HepG2 (cell line): ENCODE results near the gene SEMA3E. TPM values are rescaled to one million over a fixed set of nuclear protein-coding genes. Genes with fewer than 3 reads are reported as not detected.

ENCODE experiments used
- ATAC-seq: fragments of 200-7000 bp; cut with Tn5 transposase; 3 replicates; pipeline ENCODE4 v1.9.1; 2020; ENCODE audit warnings: mild to moderate bottlenecking, moderate library complexity
- BruUV-seq: library from RNA; stranded (reverse); fragments of 400-500 nt; replicated peaks from 2 replicates; lab custom pipeline; 2021; lab: Mats Ljungman, UMichigan
- CTCF ChIA-PET: fragments of 300-600 bp; formaldehyde crosslinking; extraction: SDS; loops from one replicate; lab custom pipeline; 2021; ENCODE audit warnings: low total read pairs, inconsistent platforms, low intra/inter-chr PET ratio; lab: Yijun Ruan, JAX
- POLR2A ChIA-PET: fragments of 350-600 bp; sonication (Branson Sonifier 250); formaldehyde crosslinking; loops from one replicate; lab custom pipeline; 2020; ENCODE audit warnings: antibody characterized with exemption, inconsistent platforms; lab: Yijun Ruan, JAX
- DNase-seq: peaks from one replicate; pipeline ENCODE4 v3.0.0-alpha.2; 2015; ENCODE audit warnings: low spot score
- FAIRE-seq: peaks from 3 replicates; lab custom pipeline; 2011; peaks lifted over from hg19 to GRCh38; lab: Jason Lieb, UNC
- H2AFZ ChIP-seq: one replicate; pipeline ENCODE4 v1.6.1; 2011; ENCODE audit warnings: low read length, inconsistent platforms
- H3K27ac ChIP-seq: fragments of 300-600 bp; 3 replicates; pipeline ENCODE4 v1.8.0; 2011; ENCODE audit warnings: mixed run types, mild to moderate bottlenecking, mixed read lengths, low read length, inconsistent platforms; ENCODE audit not compliant: insufficient read depth; ENCODE audit errors: extremely low read length
- H3K27me3 ChIP-seq, 2 experiments: fragments of 200-600 bp in 1 of 2; 2 replicates in 1 of 2; 3 replicates in 1 of 2; pipeline versions ENCODE4 v1.6.0 to v1.8.0; 2011; ENCODE audit warnings: low read length in 2 of 2, mild to moderate bottlenecking in 2 of 2, moderate library complexity in 2 of 2, inconsistent platforms in 1 of 2; ENCODE audit not compliant: insufficient read depth in 2 of 2, control insufficient read depth in 1 of 2
- H3K36me3 ChIP-seq, 2 experiments: fragments of 200-600 bp in 1 of 2; replicated peaks in 1 of 2; 2 replicates in 1 of 2; 3 replicates in 1 of 2; pipeline versions ENCODE4 v1.5.1 to v1.8.0; 2011; ENCODE audit warnings: low read length in 2 of 2, inconsistent platforms in 1 of 2; ENCODE audit not compliant: insufficient read depth in 2 of 2, control insufficient read depth in 1 of 2
- H3K4me1 ChIP-seq: 2 replicates; pipeline ENCODE4 v1.5.1; 2012; ENCODE audit warnings: low read length, inconsistent platforms; ENCODE audit not compliant: insufficient read depth
- H3K4me2 ChIP-seq: 2 replicates; pipeline ENCODE4 v1.6.0; 2011; ENCODE audit warnings: low read depth, low read length, inconsistent platforms
- H3K4me3 ChIP-seq, 3 experiments: fragments of 200-600 bp in 1 of 3; sonication (generic), shearing (Covaris generic) in 1 of 3; replicated peaks in 1 of 3; 2 replicates each; pipeline ENCODE4 v1.5.1; 2011 to 2016; ENCODE audit warnings: low read length in 3 of 3, inconsistent platforms in 2 of 3, low read depth in 2 of 3, mild to moderate bottlenecking in 2 of 3, control low read depth in 1 of 3, mixed read lengths in 1 of 3; ENCODE audit not compliant: insufficient read depth in 1 of 3
- H3K79me2 ChIP-seq: one replicate; pipeline ENCODE4 v1.6.1; 2011; ENCODE audit warnings: low read length, inconsistent platforms; ENCODE audit not compliant: insufficient read depth
- H3K9ac ChIP-seq: 2 replicates; pipeline ENCODE4 v1.6.0; 2011; ENCODE audit warnings: mild to moderate bottlenecking, low read depth, low read length, inconsistent platforms; ENCODE audit not compliant: insufficient read depth
- H3K9me3 ChIP-seq: 2 replicates; pipeline ENCODE4 v1.5.1; 2012; ENCODE audit warnings: mild to moderate bottlenecking, low read length
- H4K20me1 ChIP-seq: 2 replicates; pipeline ENCODE4 v1.6.0; 2011; ENCODE audit warnings: inconsistent platforms, mild to moderate bottlenecking, low read length, moderate library complexity; ENCODE audit not compliant: insufficient read depth
- HNF4A ChIP-seq: sonication (generic); formaldehyde crosslinking; IDR thresholded peaks from 2 replicates; pipeline ENCODE4 v1.4.0; 2020; ENCODE audit warnings: missing genetic modification reagents
- ZSCAN9 ChIP-seq: IDR thresholded peaks from 2 replicates; pipeline ENCODE4 v1.6.1; 2016; ENCODE audit warnings: borderline replicate concordance
- WGBS: methylation state at CpG from one replicate; pipeline ENCODE4 v1.1.6; 2017; ENCODE audit warnings: low lambda C conversion rate; 5-methylcytosine and 5-hydroxymethylcytosine counted together
- in situ Hi-C: cut with HindIII; loops from 2 replicates; pipeline ENCODE4 v1.10.0; 2017; ENCODE audit warnings: low pct_unique_long_range_greater_than_20kb; ENCODE audit not compliant: extremely low pct_ligation_motif_present
- intact Hi-C: fragments of 100-400 bp; cut with micrococcal nuclease; formaldehyde crosslinking; loops from one replicate; pipeline ENCODE4 v1.10.0; 2022; ENCODE audit not compliant: unreplicated experiment
- polyA plus RNA-seq, 8 experiments: library from polyadenylated mRNA; depleted of rRNA in 3 of 8; stranded (reverse) in 7 of 8; unstranded in 1 of 8; fragments of >200 nt; fragmentation: Illumina TruSeq in 4 of 8; extraction: Trizol in 4 of 8; gene quantifications; 2 replicates each; pipeline versions ENCODE4 v1.2.1 to v1.2.3, GENCODE V29; 2011 to 2016; ENCODE audit warnings: low read depth in 4 of 8, missing spikeins in 1 of 8, mixed read lengths in 1 of 8; ENCODE audit not compliant: insufficient read depth in 1 of 8
- total RNA-seq, 5 experiments: library from RNA; depleted of rRNA; stranded (reverse); fragments of >200 nt; fragmentation: Illumina TruSeq; extraction: Trizol; gene quantifications; 2 replicates each; pipeline ENCODE4 v1.2.3, GENCODE V29; 2016; ENCODE audit warnings: low read depth in 1 of 5
- TF ChIP-seq, protein P1 (sequence below): sonication (generic); formaldehyde crosslinking; IDR thresholded peaks from 2 replicates; pipeline ENCODE4 v1.4.0; 2020; ENCODE audit warnings: mild to moderate bottlenecking, missing genetic modification reagents, borderline replicate concordance
- TF ChIP-seq, protein P2 (sequence below): sonication (generic); formaldehyde crosslinking; IDR thresholded peaks from 2 replicates; pipeline ENCODE4 v1.8.0; 2022; ENCODE audit warnings: mild to moderate bottlenecking, missing genetic modification reagents, moderate library complexity
- TF ChIP-seq, protein P3 (sequence below): sonication (generic); formaldehyde crosslinking; IDR thresholded peaks from 2 replicates; pipeline ENCODE4 v1.4.0; 2020; ENCODE audit warnings: low read depth, missing genetic modification reagents

SEMA3E gene
- total and polyA plus RNA-seq, 2 of the 13 experiments (the other 11 are each of a cell fraction or from before 2014, with no cell fraction given): not detected

DNA sequence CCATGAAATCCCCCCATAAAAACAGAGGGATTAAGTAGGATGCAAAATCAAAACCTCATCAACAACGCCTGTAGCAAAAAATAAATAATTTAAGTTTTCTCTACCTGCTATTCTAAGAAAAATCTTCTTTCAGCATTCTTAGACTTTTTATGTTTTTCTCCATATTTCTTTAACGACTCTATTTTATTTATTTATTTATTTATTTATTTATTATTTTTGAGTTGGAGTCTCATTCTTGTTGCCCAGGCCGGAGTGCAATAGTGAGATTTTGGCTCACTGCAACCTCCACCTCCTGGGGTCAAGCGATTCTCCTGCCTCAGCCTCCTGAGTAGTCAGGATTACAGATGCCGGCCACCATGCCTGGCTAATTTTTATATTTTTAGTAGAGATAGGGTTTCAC, 192.5 kb downstream of the SEMA3E start (continued):
- TF ChIP-seq, protein P1, sequence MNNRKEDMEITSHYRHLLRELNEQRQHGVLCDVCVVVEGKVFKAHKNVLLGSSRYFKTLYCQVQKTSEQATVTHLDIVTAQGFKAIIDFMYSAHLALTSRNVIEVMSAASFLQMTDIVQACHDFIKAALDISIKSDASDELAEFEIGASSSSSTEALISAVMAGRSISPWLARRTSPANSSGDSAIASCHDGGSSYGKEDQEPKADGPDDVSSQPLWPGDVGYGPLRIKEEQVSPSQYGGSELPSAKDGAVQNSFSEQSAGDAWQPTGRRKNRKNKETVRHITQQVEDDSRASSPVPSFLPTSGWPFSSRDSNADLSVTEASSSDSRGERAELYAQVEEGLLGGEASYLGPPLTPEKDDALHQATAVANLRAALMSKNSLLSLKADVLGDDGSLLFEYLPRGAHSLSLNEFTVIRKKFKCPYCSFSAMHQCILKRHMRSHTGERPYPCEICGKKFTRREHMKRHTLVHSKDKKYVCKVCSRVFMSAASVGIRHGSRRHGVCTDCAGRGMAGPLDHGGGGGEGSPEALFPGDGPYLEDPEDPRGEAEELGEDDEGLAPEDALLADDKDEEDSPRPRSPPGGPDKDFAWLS (CRISPR knock-in tag): no peak
- TF ChIP-seq, protein P2, sequence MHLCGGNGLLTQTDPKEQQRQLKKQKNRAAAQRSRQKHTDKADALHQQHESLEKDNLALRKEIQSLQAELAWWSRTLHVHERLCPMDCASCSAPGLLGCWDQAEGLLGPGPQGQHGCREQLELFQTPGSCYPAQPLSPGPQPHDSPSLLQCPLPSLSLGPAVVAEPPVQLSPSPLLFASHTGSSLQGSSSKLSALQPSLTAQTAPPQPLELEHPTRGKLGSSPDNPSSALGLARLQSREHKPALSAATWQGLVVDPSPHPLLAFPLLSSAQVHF: no peak

DNA sequence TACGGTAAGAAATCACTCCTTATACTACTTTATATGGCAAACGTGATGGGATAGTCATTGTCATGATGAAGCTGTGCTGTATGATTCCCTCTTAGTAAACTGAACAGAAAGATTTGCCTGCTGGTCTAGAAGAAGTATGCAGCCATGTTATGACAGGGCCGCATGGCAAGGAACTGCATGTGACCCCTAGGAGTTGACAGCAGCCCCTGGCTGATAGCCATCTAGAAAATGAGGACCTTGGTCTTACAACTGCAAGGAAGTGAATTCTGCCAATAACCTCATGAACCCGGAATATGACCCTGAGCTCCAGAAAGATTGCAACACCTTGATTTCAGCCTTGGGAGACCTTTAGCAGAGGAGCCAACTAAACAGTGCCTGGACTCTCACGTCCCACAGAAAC, 193.3 kb downstream of the SEMA3E start:
- Histone ChIP-seq H3K27me3 (no peaks in the 10 kb centered on the region), H3K27ac (no peak overlapping the region)
- WGBS: 27% methylated on average over 4 of the region's 5 CpGs
- TF ChIP-seq HNF4A (CRISPR knock-in tag): peak; percentile 26; the same call in 1 of the 2 replicates
- TF ChIP-seq, protein P3, sequence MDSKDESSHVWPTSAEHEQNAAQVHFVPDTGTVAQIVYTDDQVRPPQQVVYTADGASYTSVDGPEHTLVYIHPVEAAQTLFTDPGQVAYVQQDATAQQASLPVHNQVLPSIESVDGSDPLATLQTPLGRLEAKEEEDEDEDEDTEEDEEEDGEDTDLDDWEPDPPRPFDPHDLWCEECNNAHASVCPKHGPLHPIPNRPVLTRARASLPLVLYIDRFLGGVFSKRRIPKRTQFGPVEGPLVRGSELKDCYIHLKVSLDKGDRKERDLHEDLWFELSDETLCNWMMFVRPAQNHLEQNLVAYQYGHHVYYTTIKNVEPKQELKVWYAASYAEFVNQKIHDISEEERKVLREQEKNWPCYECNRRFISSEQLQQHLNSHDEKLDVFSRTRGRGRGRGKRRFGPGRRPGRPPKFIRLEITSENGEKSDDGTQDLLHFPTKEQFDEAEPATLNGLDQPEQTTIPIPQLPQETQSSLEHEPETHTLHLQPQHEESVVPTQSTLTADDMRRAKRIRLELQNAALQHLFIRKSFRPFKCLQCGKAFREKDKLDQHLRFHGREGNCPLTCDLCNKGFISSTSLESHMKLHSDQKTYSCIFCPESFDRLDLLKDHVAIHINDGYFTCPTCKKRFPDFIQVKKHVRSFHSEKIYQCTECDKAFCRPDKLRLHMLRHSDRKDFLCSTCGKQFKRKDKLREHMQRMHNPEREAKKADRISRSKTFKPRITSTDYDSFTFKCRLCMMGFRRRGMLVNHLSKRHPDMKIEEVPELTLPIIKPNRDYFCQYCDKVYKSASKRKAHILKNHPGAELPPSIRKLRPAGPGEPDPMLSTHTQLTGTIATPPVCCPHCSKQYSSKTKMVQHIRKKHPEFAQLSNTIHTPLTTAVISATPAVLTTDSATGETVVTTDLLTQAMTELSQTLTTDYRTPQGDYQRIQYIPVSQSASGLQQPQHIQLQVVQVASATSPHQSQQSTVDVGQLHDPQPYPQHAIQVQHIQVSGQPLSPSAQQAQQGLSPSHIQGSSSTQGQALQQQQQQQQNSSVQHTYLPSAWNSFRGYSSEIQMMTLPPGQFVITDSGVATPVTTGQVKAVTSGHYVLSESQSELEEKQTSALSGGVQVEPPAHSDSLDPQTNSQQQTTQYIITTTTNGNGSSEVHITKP (CRISPR knock-in tag): no peak
- no peak for TF ChIP-seq ZSCAN9
- TF ChIP-seq, all 625 proteins: peak for 1
- FAIRE-seq: no peak
- no peaks in the 10 kb centered on the region for H3K36me3 ChIP-seq
- no peak overlapping the region for H3K4me3 ChIP-seq
- H3K4me1 ChIP-seq: no peaks in the 10 kb centered on the region
- no TSS peak for BruUV-seq
- peak; percentile 32; the same call in 1 of the 3 replicates for ATAC-seq
- H2AFZ ChIP-seq: no peak overlapping the region
- intact Hi-C loops: no loop called here
- H3K4me2 ChIP-seq: no peak overlapping the region
- in situ Hi-C loops: no loop called here
- no peaks in the 10 kb centered on the region for H3K9me3 ChIP-seq
- POLR2A ChIA-PET: no interaction called here
- H3K79me2 ChIP-seq: no peaks in the 10 kb centered on the region
- CTCF ChIA-PET: no interaction called here
- no peak for DNase-seq
- no peak overlapping the region for H3K9ac ChIP-seq
- H4K20me1 ChIP-seq: no peaks in the 10 kb centered on the region
